ENCODE data around the gene GDF7. TPM values are rescaled to one million over a fixed set of nuclear protein-coding genes. Genes with fewer than 3 reads are reported as not detected.

Gene GDF7
- total and polyA plus RNA-seq, 5 donors from 2014 or later = 0.12 to 0.18 (median 0.14) TPM

DNA sequence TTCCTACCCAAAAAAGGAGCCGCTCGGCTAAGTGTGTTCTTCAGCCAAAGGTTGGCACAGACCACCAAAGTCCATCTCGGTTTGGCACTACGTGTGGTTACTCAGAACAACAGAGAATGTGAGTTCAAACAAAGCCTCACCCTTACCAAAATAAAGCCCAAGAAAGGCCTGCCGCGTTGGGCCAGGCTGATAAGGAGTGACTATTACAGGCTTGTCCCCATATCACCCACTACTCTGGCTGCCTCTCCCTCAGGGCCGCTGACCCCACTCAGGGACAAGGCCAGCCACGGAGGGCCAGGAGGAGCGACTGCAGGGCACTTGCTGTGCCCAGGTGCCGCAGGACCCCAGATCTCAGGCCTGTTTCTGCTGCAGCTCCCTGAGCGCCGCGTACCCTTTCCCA, 29.8 kb upstream of the GDF7 start:
- no peak overlapping the region for H3K27ac Mint-ChIP-seq
- peaks cover 44% of the 10 kb centered on the region for H3K36me3 ChIP-seq (ENCODE audit: control insufficient read depth, insufficient read depth, low read length)
- no peak overlapping the region for H3K27ac ChIP-seq (ENCODE audit: insufficient read depth, low read length, poor library complexity, severe bottlenecking)
- H3K9me3 ChIP-seq (ENCODE audit: control insufficient read depth in 2 of 2, low read length in 2 of 2) = no peaks in the 10 kb centered on the region
- ATAC-seq (ENCODE audit: low read depth in 2 of 2) (no peak), DNase-seq (no peak)
- no peaks in the 10 kb centered on the region for H3K9me3 Mint-ChIP-seq
- H3K4me1 Mint-ChIP-seq = peaks cover 0 to 9% (median 4%) of the 10 kb centered on the region in 4 donors
- no peak overlapping the region for H3K4me3 Mint-ChIP-seq
- no peaks in the 10 kb centered on the region for H3K27me3 ChIP-seq (ENCODE audit: control insufficient read depth, insufficient read depth, low read length)
- peaks cover under 1% of the 10 kb centered on the region for H3K4me1 ChIP-seq (ENCODE audit: control insufficient read depth, insufficient read depth, low read length, poor library complexity, severe bottlenecking)
- H3K27me3 Mint-ChIP-seq = no peaks in the 10 kb centered on the region
- no peak overlapping the region for H3K4me3 ChIP-seq (ENCODE audit: low read depth, low read length)
- peaks cover 33% of the 10 kb centered on the region for H3K36me3 Mint-ChIP-seq

GRCh38 chr2:20638014-20638413, 28.9 kb upstream of the GDF7 start:
- no peaks in the 10 kb centered on the region for H3K27me3 Mint-ChIP-seq

GRCh38 chr2:20638646-20639430, 28.1 kb upstream of the GDF7 start:
- ATAC-seq (ENCODE audit: low read depth in 2 of 2) = no peak
- Histone ChIP-seq H3K9me3 (ENCODE audit: control insufficient read depth in 2 of 2, low read length in 2 of 2) (no peaks in the 10 kb centered on the region), H3K27me3 (ENCODE audit: control insufficient read depth, insufficient read depth, low read length) (no peaks in the 10 kb centered on the region), H3K4me3 (ENCODE audit: low read depth, low read length) (no peak overlapping the region), H3K36me3 (ENCODE audit: control insufficient read depth, insufficient read depth, low read length) (peaks cover 48% of the 10 kb centered on the region), H3K27ac (ENCODE audit: insufficient read depth, low read length, poor library complexity, severe bottlenecking) (no peak overlapping the region), H3K4me1 (ENCODE audit: control insufficient read depth, insufficient read depth, low read length, poor library complexity, severe bottlenecking) (peaks cover 6% of the 10 kb centered on the region)
- Mint-ChIP-seq H3K9me3 (no peaks in the 10 kb centered on the region), H3K36me3 (peaks cover 37% of the 10 kb centered on the region), H3K27me3 (no peaks in the 10 kb centered on the region), H3K27ac (no peak overlapping the region), H3K4me3 (no peak overlapping the region), H3K4me1 (peaks cover 0 to 19% (median 7%) of the 10 kb centered on the region in 4 donors)
- DNase-seq = no peak

More at GRCh38 chr2:20638014-20638413, 28.9 kb upstream of the GDF7 start:
- Histone ChIP-seq H3K9me3 (ENCODE audit: control insufficient read depth in 2 of 2, low read length in 2 of 2) (no peaks in the 10 kb centered on the region), H3K4me1 (ENCODE audit: control insufficient read depth, insufficient read depth, low read length, poor library complexity, severe bottlenecking) (peaks cover 6% of the 10 kb centered on the region), H3K4me3 (ENCODE audit: low read depth, low read length) (no peak overlapping the region), H3K36me3 (ENCODE audit: control insufficient read depth, insufficient read depth, low read length) (peaks cover 44% of the 10 kb centered on the region), H3K27me3 (ENCODE audit: control insufficient read depth, insufficient read depth, low read length) (no peaks in the 10 kb centered on the region), H3K27ac (ENCODE audit: insufficient read depth, low read length, poor library complexity, severe bottlenecking) (no peak overlapping the region)
- Mint-ChIP-seq H3K4me3 (no peak overlapping the region), H3K9me3 (no peaks in the 10 kb centered on the region), H3K36me3 (peaks cover 33% of the 10 kb centered on the region), H3K4me1 (peaks cover 0 to 12% (median 7%) of the 10 kb centered on the region in 4 donors), H3K27ac (no peak overlapping the region)
- ATAC-seq (ENCODE audit: low read depth in 2 of 2) (no peak), DNase-seq (no peak)

- H3K27ac Mint-ChIP-seq = no peak overlapping the region
- H3K4me3 ChIP-seq (ENCODE audit: low read depth, low read length) = no peak overlapping the region
- H3K36me3 ChIP-seq (ENCODE audit: control insufficient read depth, insufficient read depth, low read length) = peaks cover 48% of the 10 kb centered on the region
- peaks cover 43% of the 10 kb centered on the region for H3K36me3 Mint-ChIP-seq
- H3K27ac ChIP-seq (ENCODE audit: insufficient read depth, low read length, poor library complexity, severe bottlenecking) = no peak overlapping the region
- no peaks in the 10 kb centered on the region for H3K9me3 Mint-ChIP-seq
- H3K27me3 ChIP-seq (ENCODE audit: control insufficient read depth, insufficient read depth, low read length) = no peaks in the 10 kb centered on the region
- H3K4me1 ChIP-seq (ENCODE audit: control insufficient read depth, insufficient read depth, low read length, poor library complexity, severe bottlenecking) = peaks cover 6% of the 10 kb centered on the region
- no peak overlapping the region for H3K4me3 Mint-ChIP-seq
- peaks cover 0 to 23% (median 11%) of the 10 kb centered on the region in 4 donors for H3K4me1 Mint-ChIP-seq
- ATAC-seq (ENCODE audit: low read depth in 2 of 2) (no peak), DNase-seq (no peak)
- no peaks in the 10 kb centered on the region for H3K9me3 ChIP-seq (ENCODE audit: control insufficient read depth in 2 of 2, low read length in 2 of 2)
- H3K27me3 Mint-ChIP-seq = no peaks in the 10 kb centered on the region
Observed at GRCh38 chr2:20640411-20641122, 26.4 kb upstream of the GDF7 start.

DNA sequence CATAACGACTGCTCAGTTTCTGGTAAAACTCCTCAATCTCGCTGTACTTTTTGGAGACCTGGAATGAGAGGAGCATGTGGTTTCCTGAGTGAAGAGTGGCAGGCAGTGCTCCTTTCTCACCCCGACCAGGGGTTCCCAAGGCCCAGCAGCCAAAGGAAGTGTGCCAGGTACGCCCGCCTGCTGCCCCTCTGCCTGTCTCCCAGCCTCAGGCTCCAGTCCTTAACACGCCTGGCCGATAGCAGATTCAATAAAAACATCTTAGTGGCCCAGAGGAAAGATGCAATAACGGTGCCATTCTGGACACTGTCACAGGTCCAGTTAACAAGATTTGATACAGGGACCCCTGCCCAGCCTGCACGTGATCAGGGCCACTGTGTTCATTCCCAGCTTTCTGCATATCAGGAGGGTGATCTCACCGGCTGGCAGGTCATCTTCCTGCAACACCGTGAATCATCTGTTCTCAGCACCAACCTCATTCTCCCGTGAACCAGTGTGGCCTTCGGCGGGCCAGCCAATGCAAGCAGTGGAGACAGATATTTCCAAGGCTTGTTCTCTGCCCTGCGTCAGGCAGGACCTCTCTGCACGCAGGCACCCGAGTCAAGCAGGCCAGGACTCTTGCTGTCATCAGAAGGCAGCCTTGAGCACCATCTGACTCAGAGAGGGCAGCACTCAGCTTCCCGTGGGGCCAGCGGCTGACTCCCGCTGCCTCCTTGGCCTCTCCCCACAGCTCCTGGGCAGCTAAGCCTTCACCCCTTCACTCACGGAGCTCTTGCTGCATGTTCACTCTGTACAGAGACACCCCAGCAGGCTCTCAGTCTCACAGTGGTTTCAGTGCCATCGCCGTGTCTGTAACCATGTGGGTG, 25.6 kb upstream of the GDF7 start:
- H3K36me3 ChIP-seq (ENCODE audit: control insufficient read depth, insufficient read depth, low read length) = peaks cover 48% of the 10 kb centered on the region
- H3K27ac ChIP-seq (ENCODE audit: insufficient read depth, low read length, poor library complexity, severe bottlenecking) = no peak overlapping the region
- Mint-ChIP-seq H3K4me3 (no peak overlapping the region), H3K36me3 (peaks cover 42% of the 10 kb centered on the region), H3K9me3 (no peaks in the 10 kb centered on the region), H3K4me1 (peaks cover 0 to 23% (median 11%) of the 10 kb centered on the region in 4 donors), H3K27ac (no peak overlapping the region), H3K27me3 (no peaks in the 10 kb centered on the region)
- H3K4me3 ChIP-seq (ENCODE audit: low read depth, low read length) = no peak overlapping the region
- no peaks in the 10 kb centered on the region for H3K9me3 ChIP-seq (ENCODE audit: control insufficient read depth in 2 of 2, low read length in 2 of 2)
- DNase-seq (no peak), ATAC-seq (ENCODE audit: low read depth in 2 of 2) (no peak)
- peaks cover 6% of the 10 kb centered on the region for H3K4me1 ChIP-seq (ENCODE audit: control insufficient read depth, insufficient read depth, low read length, poor library complexity, severe bottlenecking)
- H3K27me3 ChIP-seq (ENCODE audit: control insufficient read depth, insufficient read depth, low read length) = no peaks in the 10 kb centered on the region

DNA sequence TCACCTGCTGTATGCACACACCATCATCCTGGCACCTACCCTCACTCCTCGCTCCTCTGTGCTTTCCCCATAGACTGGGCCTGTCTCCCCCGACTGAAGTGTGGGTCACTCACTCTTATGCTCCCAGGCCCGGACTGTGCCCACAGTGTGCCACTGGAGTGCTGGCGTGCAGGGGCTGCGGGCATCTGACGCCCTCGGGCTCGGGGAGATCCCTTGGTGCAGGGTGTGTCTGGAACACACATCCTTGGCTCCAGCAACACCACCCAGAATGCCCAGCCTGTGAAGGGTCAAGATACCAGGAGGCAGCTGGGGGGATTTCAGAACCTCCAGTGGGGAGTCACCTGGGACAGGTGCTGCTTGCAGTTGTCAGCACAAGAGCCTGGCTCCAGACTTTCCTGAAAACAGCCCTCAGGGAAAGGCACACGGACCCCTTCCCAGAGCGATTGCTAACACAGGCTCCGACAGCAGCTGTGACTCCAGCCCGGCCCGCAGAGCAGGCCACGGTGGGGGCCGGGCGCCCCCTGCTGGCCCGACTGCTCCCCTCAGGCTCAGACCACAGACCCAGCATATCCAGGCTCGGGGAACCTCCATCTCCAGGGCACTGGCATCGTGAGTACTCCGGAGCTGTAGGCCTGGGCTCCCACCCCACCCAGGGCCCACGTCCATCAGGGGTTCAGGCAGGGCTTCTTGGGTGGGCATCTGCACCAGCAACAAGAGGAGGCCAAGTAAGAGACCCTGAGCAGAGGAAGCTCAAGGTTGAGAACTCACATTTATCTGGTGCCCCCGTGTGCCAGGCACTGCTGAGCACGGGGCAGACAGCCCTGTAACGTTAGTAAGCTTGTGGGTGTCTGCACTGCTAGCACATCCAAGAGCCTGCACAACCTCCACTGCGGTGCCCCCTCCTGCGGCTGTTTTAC, 24.6 kb upstream of the GDF7 start:
- Histone ChIP-seq H3K9me3 (ENCODE audit: control insufficient read depth in 2 of 2, low read length in 2 of 2) (no peaks in the 10 kb centered on the region), H3K27ac (ENCODE audit: insufficient read depth, low read length, poor library complexity, severe bottlenecking) (no peak overlapping the region), H3K36me3 (ENCODE audit: control insufficient read depth, insufficient read depth, low read length) (peaks cover 45% of the 10 kb centered on the region), H3K4me3 (ENCODE audit: low read depth, low read length) (no peak overlapping the region), H3K27me3 (ENCODE audit: control insufficient read depth, insufficient read depth, low read length) (no peaks in the 10 kb centered on the region), H3K4me1 (ENCODE audit: control insufficient read depth, insufficient read depth, low read length, poor library complexity, severe bottlenecking) (peaks cover 6% of the 10 kb centered on the region)
- H3K9me3 Mint-ChIP-seq = no peaks in the 10 kb centered on the region
- H3K36me3 Mint-ChIP-seq = peaks cover 42% of the 10 kb centered on the region
- peak; percentile 46 to 71 (median 66) for DNase-seq
- peak overlapping the region in 1 of 3 donors; percentile 31 for H3K27ac Mint-ChIP-seq
- H3K27me3 Mint-ChIP-seq = no peaks in the 10 kb centered on the region
- peak overlapping the region in 1 of 4 donors; percentile 89 for H3K4me3 Mint-ChIP-seq
- H3K4me1 Mint-ChIP-seq = peaks cover 0 to 23% (median 11%) of the 10 kb centered on the region in 4 donors
- peak; percentile 88 for ATAC-seq (ENCODE audit: low read depth in 2 of 2)

GRCh38 chr2:20643060-20643459, 23.9 kb upstream of the GDF7 start:
- peak overlapping the region in 1 of 3 donors; percentile 31 for H3K27ac Mint-ChIP-seq
- H3K4me3 Mint-ChIP-seq = peak overlapping the region in 1 of 4 donors; percentile 89
- Histone ChIP-seq H3K4me3 (ENCODE audit: low read depth, low read length) (no peak overlapping the region), H3K36me3 (ENCODE audit: control insufficient read depth, insufficient read depth, low read length) (peaks cover 38% of the 10 kb centered on the region), H3K9me3 (ENCODE audit: control insufficient read depth in 2 of 2, low read length in 2 of 2) (no peaks in the 10 kb centered on the region), H3K27ac (ENCODE audit: insufficient read depth, low read length, poor library complexity, severe bottlenecking) (no peak overlapping the region), H3K4me1 (ENCODE audit: control insufficient read depth, insufficient read depth, low read length, poor library complexity, severe bottlenecking) (peaks cover 6% of the 10 kb centered on the region), H3K27me3 (ENCODE audit: control insufficient read depth, insufficient read depth, low read length) (no peaks in the 10 kb centered on the region)
- peaks cover 0 to 23% (median 12%) of the 10 kb centered on the region in 4 donors for H3K4me1 Mint-ChIP-seq
- H3K9me3 Mint-ChIP-seq = no peaks in the 10 kb centered on the region
- H3K36me3 Mint-ChIP-seq = peaks cover 37% of the 10 kb centered on the region
- no peak for DNase-seq
- no peak for ATAC-seq (ENCODE audit: low read depth in 2 of 2)
- no peaks in the 10 kb centered on the region for H3K27me3 Mint-ChIP-seq
